CD4-positive, CD25-positive, alpha-beta regulatory T cell (primary cell): Measurements from ENCODE around the gene ATIC. TPM values are rescaled to one million over a fixed set of nuclear protein-coding genes. Genes with fewer than 3 reads are reported as not detected.
"Not testable (repeated sequence)": the region's sequence is repeated elsewhere in the genome, so short reads cannot be mapped to it uniquely, and the experiment has no call there.

Experiments
- ATAC-seq, 2 donors: fragments of 150-1000 bp; cut with Tn5 transposase; one replicate each; pipeline ENCODE4 v1.10.0; 2021; ENCODE audit warnings: low read depth in 2 of 2, moderate number of reproducible peaks in 2 of 2, moderate library complexity in 1 of 2
- DNase-seq, 3 donors: peaks; one replicate each; pipeline versions ENCODE4 v3.0.0 to v3.0.0-alpha.2; 2012 to 2022; ENCODE audit warnings: mixed read lengths in 1 of 3
- H3K27ac ChIP-seq: one replicate; pipeline ENCODE4 v1.7.0; 2013; ENCODE audit warnings: mild to moderate bottlenecking, low read length; ENCODE audit not compliant: insufficient read depth, poor library complexity, severe bottlenecking
- H3K27me3 ChIP-seq: one replicate; pipeline ENCODE4 v1.7.0; 2013; ENCODE audit warnings: low read length; ENCODE audit not compliant: control insufficient read depth, insufficient read depth
- H3K36me3 ChIP-seq: one replicate; pipeline ENCODE4 v1.7.0; 2013; ENCODE audit warnings: mild to moderate bottlenecking, low read length, moderate library complexity; ENCODE audit not compliant: control insufficient read depth, insufficient read depth
- H3K4me1 ChIP-seq: 2 replicates; pipeline ENCODE4 v1.7.0; 2013; ENCODE audit warnings: mild to moderate bottlenecking, low read length; ENCODE audit not compliant: insufficient read depth, control insufficient read depth, poor library complexity, severe bottlenecking
- H3K4me3 ChIP-seq: one replicate; pipeline ENCODE4 v1.7.0; 2013; ENCODE audit warnings: low read depth, mild to moderate bottlenecking, low read length, moderate library complexity
- H3K9me3 ChIP-seq, 2 experiments: 1 replicate in 1 of 2; 2 replicates in 1 of 2; pipeline ENCODE4 v1.7.0; 2013; ENCODE audit warnings: low read length in 2 of 2, mild to moderate bottlenecking in 1 of 2, moderate library complexity in 1 of 2; ENCODE audit not compliant: control insufficient read depth in 2 of 2
- H3K27ac Mint-ChIP-seq, 3 donors: one replicate each; pipeline ENCODE4 v1.8.0; 2020 to 2022; ENCODE audit warnings: mild to moderate bottlenecking in 3 of 3, mixed read lengths in 3 of 3, moderate library complexity in 2 of 3
- H3K27me3 Mint-ChIP-seq: one replicate; pipeline ENCODE4 v1.8.0; 2022; ENCODE audit warnings: mild to moderate bottlenecking, mixed read lengths
- H3K36me3 Mint-ChIP-seq: one replicate; pipeline ENCODE4 v1.8.0; 2020; ENCODE audit warnings: mixed read lengths
- H3K4me1 Mint-ChIP-seq, 4 donors: one replicate each; pipeline ENCODE4 v1.8.0; 2020 to 2022; ENCODE audit warnings: mixed read lengths in 4 of 4, mild to moderate bottlenecking in 1 of 4
- H3K4me3 Mint-ChIP-seq, 4 donors: one replicate each; pipeline ENCODE4 v1.8.0; 2020 to 2022; ENCODE audit warnings: mild to moderate bottlenecking in 4 of 4, mixed read lengths in 4 of 4, moderate library complexity in 3 of 4
- H3K9me3 Mint-ChIP-seq, 7 donors: one replicate each; pipeline ENCODE4 v1.8.0; 2020 to 2022; ENCODE audit warnings: mixed read lengths in 7 of 7, mild to moderate bottlenecking in 3 of 7, moderate library complexity in 2 of 7
- polyA plus RNA-seq, 4 donors: library from polyadenylated mRNA; unstranded; fragments of 300-500 nt; fragmentation: Illumina TruSeq; gene quantifications; one replicate each; pipeline ENCODE4 v1.2.3, GENCODE V29; 2021
- total RNA-seq: library from RNA; stranded (reverse); gene quantifications from one replicate; pipeline ENCODE4 v1.2.3, GENCODE V29; 2022

Gene ATIC
- total and polyA plus RNA-seq, 5 donors from 2014 or later = 48.8 to 165 (median 142) TPM

DNA sequence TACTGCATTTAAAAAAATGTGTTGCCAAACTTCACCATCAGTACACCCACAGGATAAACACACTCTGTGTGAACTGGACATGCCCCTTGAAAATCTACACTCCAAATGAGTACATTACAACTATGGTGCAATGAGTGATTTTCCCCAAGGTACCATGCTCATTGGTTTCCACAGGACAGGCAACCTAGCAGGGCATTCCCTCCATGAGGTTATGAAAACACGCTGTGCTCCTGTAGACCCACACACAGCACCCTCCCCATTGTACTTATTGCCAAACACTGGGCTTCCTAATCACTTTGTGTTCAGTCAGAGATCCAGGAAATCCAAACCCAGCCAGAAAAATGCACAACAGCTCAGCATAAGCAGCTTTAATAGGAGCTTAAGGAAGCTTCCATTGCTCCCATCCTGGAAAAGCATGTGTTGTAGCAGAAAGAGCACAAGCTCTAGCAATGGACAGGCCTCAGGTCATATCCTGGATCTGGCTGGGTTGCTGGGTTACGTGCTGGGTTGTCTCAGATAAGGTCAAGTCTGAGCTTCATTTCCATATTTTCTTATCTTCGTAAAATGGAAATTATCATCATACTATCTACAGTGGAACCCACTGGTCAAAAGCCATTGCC, 20.8 kb upstream of the ATIC start:
- no peak overlapping the region for H3K27ac ChIP-seq
- ATAC-seq = no peak
- no peaks in the 10 kb centered on the region for H3K27me3 ChIP-seq
- Mint-ChIP-seq H3K9me3 (peaks cover 0 to 4% (median 0%) of the 10 kb centered on the region in 7 donors), H3K4me1 (peaks cover 0 to 3% (median 0%) of the 10 kb centered on the region in 4 donors), H3K36me3 (no peaks in the 10 kb centered on the region), H3K27me3 (peaks cover 8% of the 10 kb centered on the region), H3K27ac (no peak overlapping the region), H3K4me3 (no peak overlapping the region)
- H3K4me3 ChIP-seq = no peak overlapping the region
- no peaks in the 10 kb centered on the region for H3K36me3 ChIP-seq
- no peaks in the 10 kb centered on the region for H3K9me3 ChIP-seq
- H3K4me1 ChIP-seq = no peaks in the 10 kb centered on the region
- no peak for DNase-seq

DNA sequence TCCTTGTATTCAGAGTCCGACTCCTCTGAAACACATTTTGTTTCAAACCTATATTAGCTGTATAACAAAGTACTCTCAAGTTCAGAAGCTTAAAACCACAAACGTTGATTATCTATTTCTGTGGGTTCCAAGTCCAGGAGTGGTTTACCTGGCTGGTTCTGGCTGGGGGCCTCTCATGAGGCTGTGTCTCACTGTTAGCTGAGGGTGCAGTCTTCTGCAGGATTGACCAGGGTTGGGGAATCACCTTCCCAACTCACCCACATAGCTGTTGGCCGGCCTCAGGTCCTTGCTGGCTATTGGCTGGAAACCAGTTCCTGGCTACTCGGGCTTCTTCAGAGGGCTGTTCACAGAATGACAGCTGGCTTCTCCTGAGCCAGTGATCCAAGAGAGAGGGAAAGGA, 18.0 kb upstream of the ATIC start:
- ATAC-seq = no peak
- H3K4me3 ChIP-seq = no peak overlapping the region
- H3K27me3 ChIP-seq = no peaks in the 10 kb centered on the region
- no peaks in the 10 kb centered on the region for H3K36me3 ChIP-seq
- Mint-ChIP-seq H3K27me3 (peaks cover 8% of the 10 kb centered on the region), H3K9me3 (peaks cover 0 to 4% (median 0%) of the 10 kb centered on the region in 7 donors), H3K4me1 (peaks cover 0 to 3% (median 0%) of the 10 kb centered on the region in 4 donors), H3K27ac (peak overlapping the region in 1 of 3 donors; percentile 82), H3K4me3 (no peak overlapping the region), H3K36me3 (no peaks in the 10 kb centered on the region)
- DNase-seq = no peak
- no peaks in the 10 kb centered on the region for H3K4me1 ChIP-seq
- H3K9me3 ChIP-seq = no peaks in the 10 kb centered on the region
- no peak overlapping the region for H3K27ac ChIP-seq

DNA sequence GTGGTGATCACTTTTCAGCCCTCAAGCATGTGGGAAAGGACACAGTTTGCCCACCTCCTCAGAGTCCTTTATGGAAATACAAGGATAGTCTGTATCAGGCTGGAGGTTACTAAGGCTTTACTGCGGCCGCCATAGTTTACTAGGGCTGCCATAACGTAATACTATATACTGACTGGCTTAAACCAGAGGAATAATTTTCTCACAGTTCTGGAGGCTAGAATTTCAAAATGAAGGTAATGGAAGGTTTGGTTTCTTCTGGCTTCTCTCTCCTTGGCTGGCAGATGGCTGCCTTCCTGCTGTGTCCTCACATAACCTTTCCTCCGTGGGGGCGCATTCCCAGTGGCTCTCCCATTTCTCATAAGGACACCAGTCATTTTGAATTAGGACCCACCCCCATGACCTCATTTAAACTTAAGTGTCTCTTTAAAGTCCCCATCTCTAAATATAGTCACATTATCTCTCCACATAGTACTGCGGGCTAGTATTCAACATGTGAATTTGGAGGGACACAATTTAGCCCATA, 12.5 kb upstream of the ATIC start:
- H3K9me3 Mint-ChIP-seq = peaks cover 0 to 7% (median 0%) of the 10 kb centered on the region in 7 donors
- Histone ChIP-seq H3K9me3 (no peaks in the 10 kb centered on the region), H3K4me1 (no peaks in the 10 kb centered on the region), H3K36me3 (no peaks in the 10 kb centered on the region), H3K27me3 (no peaks in the 10 kb centered on the region), H3K27ac (no peak overlapping the region), H3K4me3 (no peak overlapping the region)
- H3K4me3 Mint-ChIP-seq = no peak overlapping the region
- H3K27me3 Mint-ChIP-seq = peaks cover 4% of the 10 kb centered on the region
- no peaks in the 10 kb centered on the region for H3K36me3 Mint-ChIP-seq
- H3K4me1 Mint-ChIP-seq = no peaks in the 10 kb centered on the region
- H3K27ac Mint-ChIP-seq = no peak overlapping the region
- ATAC-seq = no peak
- DNase-seq = no peak

DNA sequence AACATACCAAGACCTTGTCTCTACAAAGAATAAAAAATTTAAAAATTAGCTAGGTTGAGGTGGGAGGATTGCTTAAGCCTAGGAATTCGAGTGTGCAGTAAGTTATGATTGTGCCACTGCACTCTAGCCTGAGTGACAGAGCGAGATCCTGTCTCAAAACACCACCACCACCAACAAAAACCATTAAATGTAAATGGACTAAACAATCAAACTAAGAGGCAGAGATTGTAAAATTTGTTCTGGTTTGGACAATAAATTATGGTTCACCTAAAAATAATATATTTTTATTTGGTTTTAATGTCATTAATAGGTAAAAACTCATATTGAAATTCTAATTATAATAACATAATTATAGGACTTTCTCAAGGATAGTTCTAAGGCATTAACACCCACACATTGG, 9.9 kb upstream of the ATIC start:
- ATAC-seq = no peak
- Histone ChIP-seq H3K36me3 (no peaks in the 10 kb centered on the region), H3K27ac (no peak overlapping the region), H3K27me3 (no peaks in the 10 kb centered on the region), H3K4me1 (no peaks in the 10 kb centered on the region), H3K9me3 (no peaks in the 10 kb centered on the region), H3K4me3 (no peak overlapping the region)
- H3K36me3 Mint-ChIP-seq = no peaks in the 10 kb centered on the region
- peaks cover 0 to 7% (median 0%) of the 10 kb centered on the region in 7 donors for H3K9me3 Mint-ChIP-seq
- no peak overlapping the region for H3K27ac Mint-ChIP-seq
- no peak for DNase-seq
- H3K27me3 Mint-ChIP-seq = no peaks in the 10 kb centered on the region
- no peak overlapping the region for H3K4me3 Mint-ChIP-seq
- H3K4me1 Mint-ChIP-seq = peaks cover 0 to 5% (median 0%) of the 10 kb centered on the region in 4 donors

DNA sequence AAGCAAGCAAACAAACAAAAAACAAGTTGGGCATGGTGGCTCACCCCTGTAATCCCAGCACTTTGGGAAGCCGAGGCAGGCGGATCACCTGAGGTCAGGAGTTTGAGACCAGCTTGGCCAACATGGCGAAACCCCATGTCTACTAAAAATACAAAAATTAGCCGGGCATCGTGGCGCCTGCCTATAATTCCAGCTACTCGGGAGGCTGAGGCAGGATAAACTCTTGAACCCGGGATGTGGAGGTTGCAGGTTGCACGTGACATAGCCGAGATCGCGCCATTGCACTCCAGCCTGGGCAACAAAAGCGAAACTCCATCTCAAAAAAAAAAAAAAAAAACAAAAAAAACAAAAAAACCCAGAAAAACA, 617 bp upstream of the ATIC start:
- H3K9me3 ChIP-seq, H3K9me3 Mint-ChIP-seq, H3K27me3 Mint-ChIP-seq, H3K36me3 ChIP-seq, ATAC-seq, H3K27me3 ChIP-seq: not testable (repeated sequence)
- Mint-ChIP-seq H3K36me3 (peaks cover 22% of the 10 kb centered on the region), H3K4me3 (peak overlapping the region; percentile 89 to 98 (median 93)), H3K4me1 (peaks cover 27 to 46% (median 36%) of the 10 kb centered on the region in 4 donors), H3K27ac (peak overlapping the region; percentile 83 to 91 (median 88))
- H3K27ac ChIP-seq = peak overlapping the region; percentile 71
- H3K4me1 ChIP-seq = peaks cover 13% of the 10 kb centered on the region
- peak in 1 of 3 donors; percentile 59 for DNase-seq
- H3K4me3 ChIP-seq = peak overlapping the region; percentile 97

DNA sequence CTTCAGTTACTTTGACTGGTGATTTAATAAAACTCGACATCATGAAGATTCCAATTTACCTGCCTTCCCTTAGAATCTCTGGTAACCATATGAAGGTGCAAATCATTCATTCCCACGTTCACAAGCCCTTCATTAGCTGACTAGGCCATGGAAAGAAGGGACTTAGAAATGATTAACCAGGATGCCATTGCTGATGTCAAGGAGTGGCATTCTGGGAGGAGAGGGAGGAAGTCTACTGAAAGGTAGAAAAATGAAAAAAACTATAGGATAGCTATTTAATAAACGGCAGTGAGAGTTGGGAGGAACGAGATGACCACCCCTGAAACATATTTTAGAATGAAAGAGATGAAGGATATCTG, 1.4 kb downstream of the ATIC start:
- H3K9me3 Mint-ChIP-seq = peaks cover 0 to 1% (median 0%) of the 10 kb centered on the region in 7 donors
- Histone ChIP-seq H3K4me3 (peak overlapping the region; percentile 91), H3K9me3 (no peaks in the 10 kb centered on the region), H3K27ac (no peak overlapping the region), H3K36me3 (peaks cover 9% of the 10 kb centered on the region), H3K4me1 (peaks cover 13% of the 10 kb centered on the region), H3K27me3 (no peaks in the 10 kb centered on the region)
- peak overlapping the region; percentile 94 to 98 (median 96) for H3K4me3 Mint-ChIP-seq
- H3K4me1 Mint-ChIP-seq = peaks cover 32 to 56% (median 36%) of the 10 kb centered on the region in 4 donors
- peak overlapping the region in 2 of 3 donors; percentile 79 to 90 for H3K27ac Mint-ChIP-seq
- no peaks in the 10 kb centered on the region for H3K27me3 Mint-ChIP-seq
- H3K36me3 Mint-ChIP-seq = peaks cover 26% of the 10 kb centered on the region
- DNase-seq (no peak), ATAC-seq (no peak)

DNA sequence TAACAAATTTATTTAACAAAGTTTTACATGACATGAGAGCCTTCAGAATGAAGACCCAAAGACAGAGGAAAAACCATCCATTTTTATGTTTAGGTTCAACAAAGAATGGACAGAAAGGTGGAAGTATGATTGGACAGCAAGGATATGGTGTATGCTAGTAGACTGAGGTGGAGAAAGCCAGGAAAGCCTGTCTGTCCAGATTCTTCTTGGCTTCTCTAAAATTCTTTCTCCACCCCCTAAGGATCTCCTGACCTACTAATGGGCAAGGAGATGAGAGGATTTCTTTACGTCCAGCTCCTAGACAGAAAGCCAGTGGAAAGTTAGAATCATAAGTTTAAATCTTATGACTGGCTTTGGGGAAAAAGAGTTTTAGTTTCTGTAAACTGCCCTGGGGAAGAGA, 3.0 kb downstream of the ATIC start:
- H3K27me3 ChIP-seq = no peaks in the 10 kb centered on the region
- DNase-seq = no peak
- ATAC-seq = no peak
- Mint-ChIP-seq H3K36me3 (peaks cover 38% of the 10 kb centered on the region), H3K4me3 (peak overlapping the region in 3 of 4 donors; percentile 29 to 98 (median 97)), H3K27me3 (no peaks in the 10 kb centered on the region), H3K27ac (peak overlapping the region in 2 of 3 donors; percentile 51 to 79), H3K4me1 (peaks cover 32 to 63% (median 36%) of the 10 kb centered on the region in 4 donors), H3K9me3 (peaks cover 0 to 1% (median 0%) of the 10 kb centered on the region in 7 donors)
- peaks cover 13% of the 10 kb centered on the region for H3K4me1 ChIP-seq
- peaks cover 23% of the 10 kb centered on the region for H3K36me3 ChIP-seq
- no peak overlapping the region for H3K27ac ChIP-seq
- H3K9me3 ChIP-seq = no peaks in the 10 kb centered on the region
- H3K4me3 ChIP-seq = no peak overlapping the region

DNA sequence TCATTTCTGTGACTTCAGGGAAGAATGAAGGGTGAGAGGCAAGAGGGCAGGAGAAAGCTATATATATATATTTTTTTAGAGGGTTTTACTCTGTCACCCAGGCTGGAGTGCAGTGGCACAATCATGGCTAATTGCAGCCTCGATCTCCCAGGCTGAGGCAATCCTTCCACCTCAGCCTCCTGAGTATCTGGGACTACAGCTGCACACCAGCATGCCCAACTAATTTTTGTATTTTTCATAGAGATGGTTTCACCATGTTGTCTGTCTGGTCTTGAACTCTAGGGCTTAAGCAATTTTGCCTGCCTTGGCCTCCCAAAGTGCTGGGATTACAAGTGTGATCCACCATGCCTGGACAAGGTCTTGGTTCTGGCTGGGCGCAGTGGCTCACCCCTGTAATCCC, 3.4 kb downstream of the ATIC start:
- Mint-ChIP-seq H3K27ac (peak overlapping the region in 1 of 3 donors; percentile 79), H3K9me3 (peaks cover 0 to 1% (median 0%) of the 10 kb centered on the region in 7 donors), H3K4me1 (peaks cover 32 to 65% (median 36%) of the 10 kb centered on the region in 4 donors), H3K36me3 (peaks cover 41% of the 10 kb centered on the region), H3K27me3 (no peaks in the 10 kb centered on the region), H3K4me3 (peak overlapping the region in 3 of 4 donors; percentile 29 to 98 (median 97))
- H3K36me3 ChIP-seq = peaks cover 27% of the 10 kb centered on the region
- no peaks in the 10 kb centered on the region for H3K9me3 ChIP-seq
- no peak for ATAC-seq
- no peak overlapping the region for H3K27ac ChIP-seq
- H3K4me3 ChIP-seq = no peak overlapping the region
- DNase-seq = no peak
- no peaks in the 10 kb centered on the region for H3K27me3 ChIP-seq
- H3K4me1 ChIP-seq = peaks cover 13% of the 10 kb centered on the region
